OCI-LY7 (cell line): Measurements from ENCODE around the gene TMEM266.

ENCODE experiments used
- CTCF ChIP-seq: fragments of 200-600 bp; sonication (generic); conservative IDR thresholded peaks from 2 replicates; pipeline ENCODE4 v1.5.1; 2014; ENCODE audit warnings: mild to moderate bottlenecking, antibody characterized with exemption, low read length, moderate library complexity, mixed read lengths
- EZH2phosphoT487 ChIP-seq: fragments of 200-600 bp; sonication (generic); IDR thresholded peaks from 2 replicates; pipeline ENCODE4 v1.6.1; 2018; ENCODE audit warnings: low read depth, borderline replicate concordance, mild to moderate bottlenecking, mixed run types, antibody characterized with exemption, low read length, moderate library complexity, mixed read lengths

GRCh38 chr15:76191539-76192244 lies 131.9 kb downstream of the TMEM266 start:
- TF ChIP-seq CTCF (no peak), EZH2phosphoT487 (no peak)
